Activated CD4-positive, alpha-beta T cell treated with anti-CD3 and anti-CD28 coated beads for 1 hour (primary cell): ENCODE results near the gene VWA5B2.

Experiments used
- DNase-seq: peaks from one replicate; pipeline ENCODE4 v3.0.0-alpha.2; 2020

VWA5B2 gene

GRCh38 chr3:184227481-184227935 is 1.9 kb upstream of the VWA5B2 start:
- DNase-seq: peak; percentile 35

GRCh38 chr3:184228376-184229137 is 828 bp upstream of the VWA5B2 start:
- no peak for DNase-seq

- DNase-seq: no peak
Observed at GRCh38 chr3:184230081-184230602, 757 bp downstream of the VWA5B2 start.

- no peak for DNase-seq
Observed at GRCh38 chr3:184230603-184231528, 1.5 kb downstream of the VWA5B2 start.

GRCh38 chr3:184231671-184232070 is 2.3 kb downstream of the VWA5B2 start:
- no peak for DNase-seq

- no peak for DNase-seq
Observed at GRCh38 chr3:184233127-184233843, 3.9 kb downstream of the VWA5B2 start.

GRCh38 chr3:184234224-184234623 is 4.8 kb downstream of the VWA5B2 start:
- DNase-seq: no peak

- DNase-seq: no peak
Observed at GRCh38 chr3:184234671-184235380, 5.4 kb downstream of the VWA5B2 start.

- no peak for DNase-seq
Observed at GRCh38 chr3:184235381-184236032, 6.1 kb downstream of the VWA5B2 start.

- no peak for DNase-seq
Observed at GRCh38 chr3:184236033-184236410, 6.6 kb downstream of the VWA5B2 start.

GRCh38 chr3:184236636-184237035 is 7.3 kb downstream of the VWA5B2 start:
- no peak for DNase-seq

- DNase-seq: no peak
Observed at GRCh38 chr3:184237211-184237610, 7.8 kb downstream of the VWA5B2 start.

- no peak for DNase-seq
Observed at GRCh38 chr3:184237807-184238206, 8.4 kb downstream of the VWA5B2 start.

GRCh38 chr3:184238246-184238818 is 8.9 kb downstream of the VWA5B2 start:
- DNase-seq: no peak

GRCh38 chr3:184239221-184239620 is 9.8 kb downstream of the VWA5B2 start:
- no peak for DNase-seq

- no peak for DNase-seq
Observed at GRCh38 chr3:184239708-184240107, 10.3 kb downstream of the VWA5B2 start.

GRCh38 chr3:184240384-184241140 is 11.2 kb downstream of the VWA5B2 start:
- no peak for DNase-seq

GRCh38 chr3:184241141-184241446 is 11.7 kb downstream of the VWA5B2 start:
- DNase-seq: no peak

GRCh38 chr3:184241447-184242296 is 12.3 kb downstream of the VWA5B2 start:
- DNase-seq: no peak

- no peak for DNase-seq
Observed at GRCh38 chr3:184242297-184242685, 12.9 kb downstream of the VWA5B2 start.
